IPS-11a (cell line): ENCODE measurements around the gene NPFF.

ENCODE experiments used
- H3K4me3 ChIP-seq: one replicate; pipeline ENCODE4 v1.5.1; 2013; ENCODE audit warnings: low read depth, low read length, control low read depth

NPFF gene

GRCh38 chr12:53479331-53479730 lies 28.0 kb downstream of the NPFF start:
- H3K4me3 ChIP-seq: no peak overlapping the region

GRCh38 chr12:53478865-53479264 lies 28.4 kb downstream of the NPFF start:
- no peak overlapping the region for H3K4me3 ChIP-seq

- no peak overlapping the region for H3K4me3 ChIP-seq
Observed at GRCh38 chr12:53476769-53477209, 30.5 kb downstream of the NPFF start.

GRCh38 chr12:53474819-53475218 lies 32.5 kb downstream of the NPFF start:
- no peak overlapping the region for H3K4me3 ChIP-seq

GRCh38 chr12:53474077-53474476 lies 33.2 kb downstream of the NPFF start:
- H3K4me3 ChIP-seq: no peak overlapping the region

GRCh38 chr12:53472056-53472582 lies 35.2 kb downstream of the NPFF start:
- no peak overlapping the region for H3K4me3 ChIP-seq

- H3K4me3 ChIP-seq: no peak overlapping the region
Observed at GRCh38 chr12:53468282-53468681, 39.0 kb downstream of the NPFF start.

- H3K4me3 ChIP-seq: no peak overlapping the region
Observed at GRCh38 chr12:53467880-53468279, 39.4 kb downstream of the NPFF start.

- H3K4me3 ChIP-seq: no peak overlapping the region
Observed at GRCh38 chr12:53467082-53467481, 40.2 kb downstream of the NPFF start.

- H3K4me3 ChIP-seq: no peak overlapping the region
Observed at GRCh38 chr12:53466640-53467039, 40.6 kb downstream of the NPFF start.

GRCh38 chr12:53465679-53466078 lies 41.6 kb downstream of the NPFF start:
- no peak overlapping the region for H3K4me3 ChIP-seq

GRCh38 chr12:53464685-53465418 lies 42.4 kb downstream of the NPFF start:
- no peak overlapping the region for H3K4me3 ChIP-seq

GRCh38 chr12:53463802-53464560 lies 43.3 kb downstream of the NPFF start:
- H3K4me3 ChIP-seq: no peak overlapping the region

- no peak overlapping the region for H3K4me3 ChIP-seq
Observed at GRCh38 chr12:53462935-53463334, 44.3 kb downstream of the NPFF start.

- H3K4me3 ChIP-seq: no peak overlapping the region
Observed at GRCh38 chr12:53461591-53461990, 45.7 kb downstream of the NPFF start.

GRCh38 chr12:53461059-53461458 lies 46.2 kb downstream of the NPFF start:
- H3K4me3 ChIP-seq: no peak overlapping the region

GRCh38 chr12:53459097-53459496 lies 48.2 kb downstream of the NPFF start:
- no peak overlapping the region for H3K4me3 ChIP-seq
